Fibroblast of mammary gland (primary cell): ENCODE results near the gene CIAPIN1.
A peak's percentile ranks its signal among the peaks of the same experiment; 100 is the strongest.

Experiments
- DNase-seq: peaks from one replicate; pipeline ENCODE4 v3.0.0-alpha.2; 2010; ENCODE audit warnings: low read depth
- H3K4me3 ChIP-seq: 2 replicates; pipeline ENCODE4 v1.5.1; 2011; ENCODE audit warnings: low read depth, mild to moderate bottlenecking, low read length, moderate library complexity; ENCODE audit not compliant: control insufficient read depth
- CTCF ChIP-seq: conservative IDR thresholded peaks from 2 replicates; pipeline ENCODE4 v1.5.1; 2011; ENCODE audit warnings: low read depth, low read length, inconsistent platforms; ENCODE audit not compliant: control insufficient read depth, insufficient read depth

Gene CIAPIN1

GRCh38 chr16:57447186-57447962 is at the start of gene CIAPIN1, which contains the start of gene COQ9:
CIAPIN1 (minus strand) TSS chr16:57447385; CDS start chr16:57440928, 6,457 bp downstream.
COQ9 (plus strand) TSS chr16:57447479; CDS start chr16:57447506, 27 bp downstream.
- no peak for TF ChIP-seq CTCF
- H3K4me3 ChIP-seq, result peak within 1 kb of the TSS; percentile 75
- peak; percentile 90 for DNase-seq

GRCh38 chr16:57493767-57494166 is 46.6 kb upstream of the CIAPIN1 start:
- DNase-seq, result no peak
- no peak overlapping the region for H3K4me3 ChIP-seq
- no peak for TF ChIP-seq CTCF

GRCh38 chr16:57489229-57489628 is 42.0 kb upstream of the CIAPIN1 start:
- no peak for TF ChIP-seq CTCF
- H3K4me3 ChIP-seq, result no peak overlapping the region
- no peak for DNase-seq

- no peak for DNase-seq
- TF ChIP-seq CTCF, result no peak
- H3K4me3 ChIP-seq, result peak overlapping the region; percentile 38
Measured at GRCh38 chr16:57486858-57487834, 40.0 kb upstream of the CIAPIN1 start.

- DNase-seq, result peak; percentile 56
- TF ChIP-seq CTCF, result no peak
- H3K4me3 ChIP-seq, result peak within 1 kb of the TSS; percentile 57
Measured at GRCh38 chr16:57485916-57486857, 39.0 kb upstream of the CIAPIN1 start, which contains the start of gene DOK4. DOK4 (minus strand) TSS chr16:57486493; CDS start chr16:57479507, 6,986 bp downstream.
